PFSK-1 (cell line): ENCODE results near the gene NUP214.

ENCODE experiments used
- POLR2AphosphoS5 ChIP-seq: IDR thresholded peaks from 2 replicates; pipeline ENCODE4 v1.6.1; 2012; ENCODE audit warnings: low read depth, mild to moderate bottlenecking, control low read depth, low read length, moderate library complexity
- TAF1 ChIP-seq: IDR thresholded peaks from 2 replicates; pipeline ENCODE4 v1.6.1; 2012; ENCODE audit warnings: low read length, control low read depth, borderline replicate concordance; ENCODE audit not compliant: insufficient read depth
- TF ChIP-seq, protein P1 (sequence below), 2 experiments: IDR thresholded peaks; 2 replicates each; pipeline versions ENCODE4 v1.6.1 to v1.8.0; 2011 to 2012; ENCODE audit warnings: low read depth in 2 of 2, low read length in 2 of 2, control low read depth in 1 of 2, inconsistent platforms in 1 of 2, mild to moderate bottlenecking in 1 of 2, moderate library complexity in 1 of 2; ENCODE audit not compliant: insufficient read depth in 1 of 2

DNA sequence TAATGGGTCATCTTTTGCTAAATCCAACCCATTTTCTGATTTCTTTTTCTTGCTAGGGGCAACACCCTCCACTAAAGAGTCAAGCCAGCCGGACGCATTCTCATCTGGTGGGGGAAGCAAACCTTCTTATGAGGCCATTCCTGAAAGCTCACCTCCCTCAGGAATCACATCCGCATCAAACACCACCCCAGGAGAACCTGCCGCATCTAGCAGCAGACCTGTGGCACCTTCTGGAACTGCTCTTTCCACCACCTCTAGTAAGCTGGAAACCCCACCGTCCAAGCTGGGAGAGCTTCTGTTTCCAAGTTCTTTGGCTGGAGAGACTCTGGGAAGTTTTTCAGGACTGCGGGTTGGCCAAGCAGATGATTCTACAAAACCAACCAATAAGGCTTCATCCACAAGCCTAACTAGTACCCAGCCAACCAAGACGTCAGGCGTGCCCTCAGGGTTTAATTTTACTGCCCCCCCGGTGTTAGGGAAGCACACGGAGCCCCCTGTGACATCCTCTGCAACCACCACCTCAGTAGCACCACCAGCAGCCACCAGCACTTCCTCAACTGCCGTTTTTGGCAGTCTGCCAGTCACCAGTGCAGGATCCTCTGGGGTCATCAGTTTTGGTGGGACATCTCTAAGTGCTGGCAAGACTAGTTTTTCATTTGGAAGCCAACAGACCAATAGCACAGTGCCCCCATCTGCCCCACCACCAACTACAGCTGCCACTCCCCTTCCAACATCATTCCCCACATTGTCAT is 72.0 kb downstream of the NUP214 start:
- TF ChIP-seq TAF1 (no peak), POLR2AphosphoS5 (no peak)
- TF ChIP-seq, protein P1, sequence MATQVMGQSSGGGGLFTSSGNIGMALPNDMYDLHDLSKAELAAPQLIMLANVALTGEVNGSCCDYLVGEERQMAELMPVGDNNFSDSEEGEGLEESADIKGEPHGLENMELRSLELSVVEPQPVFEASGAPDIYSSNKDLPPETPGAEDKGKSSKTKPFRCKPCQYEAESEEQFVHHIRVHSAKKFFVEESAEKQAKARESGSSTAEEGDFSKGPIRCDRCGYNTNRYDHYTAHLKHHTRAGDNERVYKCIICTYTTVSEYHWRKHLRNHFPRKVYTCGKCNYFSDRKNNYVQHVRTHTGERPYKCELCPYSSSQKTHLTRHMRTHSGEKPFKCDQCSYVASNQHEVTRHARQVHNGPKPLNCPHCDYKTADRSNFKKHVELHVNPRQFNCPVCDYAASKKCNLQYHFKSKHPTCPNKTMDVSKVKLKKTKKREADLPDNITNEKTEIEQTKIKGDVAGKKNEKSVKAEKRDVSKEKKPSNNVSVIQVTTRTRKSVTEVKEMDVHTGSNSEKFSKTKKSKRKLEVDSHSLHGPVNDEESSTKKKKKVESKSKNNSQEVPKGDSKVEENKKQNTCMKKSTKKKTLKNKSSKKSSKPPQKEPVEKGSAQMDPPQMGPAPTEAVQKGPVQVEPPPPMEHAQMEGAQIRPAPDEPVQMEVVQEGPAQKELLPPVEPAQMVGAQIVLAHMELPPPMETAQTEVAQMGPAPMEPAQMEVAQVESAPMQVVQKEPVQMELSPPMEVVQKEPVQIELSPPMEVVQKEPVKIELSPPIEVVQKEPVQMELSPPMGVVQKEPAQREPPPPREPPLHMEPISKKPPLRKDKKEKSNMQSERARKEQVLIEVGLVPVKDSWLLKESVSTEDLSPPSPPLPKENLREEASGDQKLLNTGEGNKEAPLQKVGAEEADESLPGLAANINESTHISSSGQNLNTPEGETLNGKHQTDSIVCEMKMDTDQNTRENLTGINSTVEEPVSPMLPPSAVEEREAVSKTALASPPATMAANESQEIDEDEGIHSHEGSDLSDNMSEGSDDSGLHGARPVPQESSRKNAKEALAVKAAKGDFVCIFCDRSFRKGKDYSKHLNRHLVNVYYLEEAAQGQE (IDR thresholded peaks at IDR 0.05; ENCODE audit: insufficient read depth in 1 of 2, low read depth in 2 of 2, low read length in 2 of 2), result no peak
